WTC11 (cell line): Measurements from ENCODE around the gene ZFPM1. TPM values are rescaled to one million over a fixed set of nuclear protein-coding genes. Genes with fewer than 3 reads are reported as not detected.

Source experiments
- ATF1 ChIP-seq: sonication (generic); formaldehyde crosslinking; IDR thresholded peaks from 2 replicates; pipeline ENCODE4 v1.8.1; 2023; ENCODE audit warnings: mild to moderate bottlenecking, moderate library complexity, missing genetic modification reagents
- ELF4 ChIP-seq: sonication (generic); formaldehyde crosslinking; IDR thresholded peaks from 2 replicates; pipeline ENCODE4 v1.8.1; 2022; ENCODE audit warnings: low read depth, mild to moderate bottlenecking, moderate library complexity, missing genetic modification reagents
- EMX1 ChIP-seq: fragments of 250-450 bp; sonication (Bioruptor Pico); IDR thresholded peaks from 2 replicates; pipeline ENCODE4 v1.8.0; 2021; ENCODE audit warnings: mild to moderate bottlenecking
- ESRRA ChIP-seq: sonication (generic); formaldehyde crosslinking; IDR thresholded peaks from 2 replicates; pipeline ENCODE4 v1.8.1; 2022; ENCODE audit warnings: mild to moderate bottlenecking, missing genetic modification reagents, borderline replicate concordance
- FOXK1 ChIP-seq: sonication (generic); formaldehyde crosslinking; IDR thresholded peaks from 2 replicates; pipeline ENCODE4 v1.8.0; 2022; ENCODE audit warnings: mild to moderate bottlenecking, moderate library complexity, missing genetic modification reagents
- FOXP1 ChIP-seq: sonication (generic); formaldehyde crosslinking; IDR thresholded peaks from 2 replicates; pipeline ENCODE4 v1.8.0; 2022; ENCODE audit warnings: missing genetic modification reagents, mild to moderate bottlenecking, moderate library complexity, borderline replicate concordance
- GABPB1 ChIP-seq: sonication (generic); formaldehyde crosslinking; IDR thresholded peaks from 2 replicates; pipeline ENCODE4 v1.8.1; 2023; ENCODE audit warnings: mild to moderate bottlenecking, missing genetic modification reagents
- HMGA2 ChIP-seq: fragments of 250-450 bp; sonication (Bioruptor Pico); IDR thresholded peaks from 2 replicates; pipeline ENCODE4 v1.4.0; 2021; ENCODE audit warnings: mild to moderate bottlenecking, moderate library complexity
- JAZF1 ChIP-seq: fragments of 250-450 bp; sonication (Bioruptor Pico); IDR thresholded peaks from 2 replicates; pipeline ENCODE4 v1.9.0; 2021; ENCODE audit warnings: moderate library complexity, mild to moderate bottlenecking, inconsistent platforms
- NFYB ChIP-seq: sonication (generic); formaldehyde crosslinking; conservative IDR thresholded peaks from 2 replicates; pipeline ENCODE4 v1.8.0; 2022; ENCODE audit warnings: low read depth, missing genetic modification reagents
- NR1H2 ChIP-seq: sonication (generic); formaldehyde crosslinking; IDR thresholded peaks from 2 replicates; pipeline ENCODE4 v1.9.0; 2021; ENCODE audit warnings: mild to moderate bottlenecking, moderate library complexity, missing genetic modification reagents
- PRRX2 ChIP-seq: fragments of 250-450 bp; sonication (Bioruptor Pico); IDR thresholded peaks from 2 replicates; pipeline ENCODE4 v1.8.0; 2021; ENCODE audit warnings: mild to moderate bottlenecking
- RELA ChIP-seq: sonication (generic); formaldehyde crosslinking; IDR thresholded peaks from 2 replicates; pipeline ENCODE4 v1.8.1; 2022; ENCODE audit warnings: missing genetic modification reagents, mild to moderate bottlenecking, borderline replicate concordance
- SMAD4 ChIP-seq: sonication (generic); formaldehyde crosslinking; IDR thresholded peaks from 2 replicates; pipeline ENCODE4 v1.8.0; 2022; ENCODE audit warnings: mild to moderate bottlenecking, missing genetic modification reagents
- SOX15 ChIP-seq: fragments of 250-450 bp; sonication (Bioruptor Pico); IDR thresholded peaks from 2 replicates; pipeline ENCODE4 v1.9.0; 2021; ENCODE audit warnings: mild to moderate bottlenecking
- TEAD1 ChIP-seq: sonication (generic); formaldehyde crosslinking; IDR thresholded peaks from 2 replicates; pipeline ENCODE4 v1.8.0; 2022; ENCODE audit warnings: mild to moderate bottlenecking, missing genetic modification reagents
- TP53 ChIP-seq: sonication (generic); formaldehyde crosslinking; IDR thresholded peaks from 2 replicates; pipeline ENCODE4 v1.8.1; 2023; ENCODE audit warnings: mild to moderate bottlenecking, missing genetic modification reagents
- ZNF232 ChIP-seq: sonication (generic); formaldehyde crosslinking; IDR thresholded peaks from 2 replicates; pipeline ENCODE4 v1.8.0; 2022; ENCODE audit warnings: mild to moderate bottlenecking, missing genetic modification reagents
- ZNF263 ChIP-seq: sonication (generic); formaldehyde crosslinking; IDR thresholded peaks from 2 replicates; pipeline ENCODE4 v1.8.1; 2022; ENCODE audit warnings: low read depth, mild to moderate bottlenecking, moderate library complexity, missing genetic modification reagents
- total RNA-seq: library from RNA; stranded (reverse); gene quantifications from 3 replicates; pipeline ENCODE4 v1.2.3, GENCODE V29; 2021
- TF ChIP-seq, protein P1 (sequence below): fragments of 250-450 bp; sonication (Bioruptor Pico); IDR thresholded peaks from 2 replicates; pipeline ENCODE4 v1.9.0; 2021; ENCODE audit warnings: mild to moderate bottlenecking, borderline replicate concordance
- TF ChIP-seq, protein P2 (sequence below): sonication (generic); formaldehyde crosslinking; IDR thresholded peaks from 2 replicates; pipeline ENCODE4 v1.8.1; 2023; ENCODE audit warnings: mild to moderate bottlenecking, moderate library complexity, missing genetic modification reagents
- TF ChIP-seq, protein P3 (sequence below): fragments of 250-450 bp; sonication (Bioruptor Pico); IDR thresholded peaks from 2 replicates; pipeline ENCODE4 v2.1.2; 2022; ENCODE audit warnings: mild to moderate bottlenecking, moderate library complexity
- TF ChIP-seq, protein P4 (sequence below): sonication (generic); formaldehyde crosslinking; IDR thresholded peaks from 2 replicates; pipeline ENCODE4 v1.8.1; 2023; ENCODE audit warnings: mild to moderate bottlenecking, missing genetic modification reagents, moderate library complexity
- TF ChIP-seq, protein P5 (sequence below): sonication (generic); formaldehyde crosslinking; IDR thresholded peaks from 2 replicates; pipeline ENCODE4 v1.8.0; 2022; ENCODE audit warnings: mild to moderate bottlenecking, missing genetic modification reagents
- TF ChIP-seq, protein P6 (sequence below): sonication (generic); formaldehyde crosslinking; IDR thresholded peaks from 2 replicates; pipeline ENCODE4 v1.8.1; 2022; ENCODE audit warnings: low read depth, mild to moderate bottlenecking, moderate library complexity, missing genetic modification reagents, borderline replicate concordance
- TF ChIP-seq, protein P7 (sequence below): sonication (generic); formaldehyde crosslinking; IDR thresholded peaks from 2 replicates; pipeline ENCODE4 v1.8.0; 2023; ENCODE audit warnings: missing genetic modification reagents

The ZFPM1 gene
- total RNA-seq, 1 experiment from 2014 or later: 9.3 TPM

DNA sequence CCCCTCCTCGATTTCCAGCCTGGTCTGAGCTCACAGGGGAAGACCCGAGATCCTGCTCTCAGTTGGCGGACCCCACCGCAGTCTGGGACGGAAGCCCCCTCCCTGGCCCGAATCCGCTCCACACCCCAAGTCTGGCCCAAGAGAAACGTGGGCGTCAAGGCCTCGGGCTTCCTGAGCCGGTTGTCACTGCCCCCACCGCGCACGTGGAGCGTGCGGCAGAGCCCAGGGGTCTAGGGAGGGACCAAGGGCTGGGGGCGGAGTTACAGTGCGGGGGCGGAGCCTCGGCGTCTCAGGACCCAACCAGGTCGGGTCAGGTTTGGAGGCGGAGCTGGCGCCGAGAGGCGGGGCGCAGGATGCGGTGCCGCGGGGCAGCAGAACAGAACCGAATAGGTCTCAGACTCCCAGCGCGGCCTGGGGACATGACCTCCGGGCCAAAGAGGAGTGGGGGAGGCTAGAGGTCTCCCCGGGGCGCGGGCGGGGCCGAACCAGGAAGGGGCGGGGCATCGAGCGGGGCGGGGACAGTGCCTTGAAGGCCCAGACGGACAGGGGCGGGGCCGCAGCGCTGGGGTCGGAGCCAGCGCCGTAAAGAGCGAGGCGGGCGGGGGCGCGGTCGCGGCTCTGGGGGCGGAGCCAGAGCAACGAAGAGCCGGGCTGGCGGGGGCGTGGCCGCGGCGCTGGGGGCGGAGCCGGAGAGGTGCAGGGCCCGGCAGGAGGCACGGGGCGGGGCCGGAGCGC is 431 bp upstream of the ZFPM1 start (continued):
- TF ChIP-seq, protein P1, sequence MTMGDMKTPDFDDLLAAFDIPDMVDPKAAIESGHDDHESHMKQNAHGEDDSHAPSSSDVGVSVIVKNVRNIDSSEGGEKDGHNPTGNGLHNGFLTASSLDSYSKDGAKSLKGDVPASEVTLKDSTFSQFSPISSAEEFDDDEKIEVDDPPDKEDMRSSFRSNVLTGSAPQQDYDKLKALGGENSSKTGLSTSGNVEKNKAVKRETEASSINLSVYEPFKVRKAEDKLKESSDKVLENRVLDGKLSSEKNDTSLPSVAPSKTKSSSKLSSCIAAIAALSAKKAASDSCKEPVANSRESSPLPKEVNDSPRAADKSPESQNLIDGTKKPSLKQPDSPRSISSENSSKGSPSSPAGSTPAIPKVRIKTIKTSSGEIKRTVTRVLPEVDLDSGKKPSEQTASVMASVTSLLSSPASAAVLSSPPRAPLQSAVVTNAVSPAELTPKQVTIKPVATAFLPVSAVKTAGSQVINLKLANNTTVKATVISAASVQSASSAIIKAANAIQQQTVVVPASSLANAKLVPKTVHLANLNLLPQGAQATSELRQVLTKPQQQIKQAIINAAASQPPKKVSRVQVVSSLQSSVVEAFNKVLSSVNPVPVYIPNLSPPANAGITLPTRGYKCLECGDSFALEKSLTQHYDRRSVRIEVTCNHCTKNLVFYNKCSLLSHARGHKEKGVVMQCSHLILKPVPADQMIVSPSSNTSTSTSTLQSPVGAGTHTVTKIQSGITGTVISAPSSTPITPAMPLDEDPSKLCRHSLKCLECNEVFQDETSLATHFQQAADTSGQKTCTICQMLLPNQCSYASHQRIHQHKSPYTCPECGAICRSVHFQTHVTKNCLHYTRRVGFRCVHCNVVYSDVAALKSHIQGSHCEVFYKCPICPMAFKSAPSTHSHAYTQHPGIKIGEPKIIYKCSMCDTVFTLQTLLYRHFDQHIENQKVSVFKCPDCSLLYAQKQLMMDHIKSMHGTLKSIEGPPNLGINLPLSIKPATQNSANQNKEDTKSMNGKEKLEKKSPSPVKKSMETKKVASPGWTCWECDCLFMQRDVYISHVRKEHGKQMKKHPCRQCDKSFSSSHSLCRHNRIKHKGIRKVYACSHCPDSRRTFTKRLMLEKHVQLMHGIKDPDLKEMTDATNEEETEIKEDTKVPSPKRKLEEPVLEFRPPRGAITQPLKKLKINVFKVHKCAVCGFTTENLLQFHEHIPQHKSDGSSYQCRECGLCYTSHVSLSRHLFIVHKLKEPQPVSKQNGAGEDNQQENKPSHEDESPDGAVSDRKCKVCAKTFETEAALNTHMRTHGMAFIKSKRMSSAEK (CRISPR knock-in tag): no peak
- TF ChIP-seq ELF4 (CRISPR knock-in tag) (peak; percentile 75; the same call in 1 of the 2 replicates), SOX15 (CRISPR knock-in tag) (no peak), ZNF263 (CRISPR knock-in tag) (peak; percentile 54; the same call in 1 of the 2 replicates), JAZF1 (CRISPR knock-in tag) (no peak), TEAD1 (CRISPR knock-in tag) (peak; percentile 98), FOXK1 (CRISPR knock-in tag) (peak; percentile 93), EMX1 (CRISPR knock-in tag) (no peak), RELA (peak; percentile 96), NFYB (CRISPR knock-in tag) (peak; percentile 46), GABPB1 (CRISPR knock-in tag) (peak; percentile 78; the same call in 1 of the 2 replicates), HMGA2 (CRISPR knock-in tag) (no peak), ATF1 (CRISPR knock-in tag) (peak; percentile 90), ESRRA (CRISPR knock-in tag) (peak; percentile 88), TP53 (CRISPR knock-in tag) (peak; percentile 83; the same call in 1 of the 2 replicates), PRRX2 (CRISPR knock-in tag) (no peak), ZNF232 (CRISPR knock-in tag) (peak; percentile 97), NR1H2 (0 out of 2 replicates have a peak, but pooled peaks have one; percentile 66), SMAD4 (CRISPR knock-in tag) (no peak), FOXP1 (CRISPR knock-in tag) (peak; percentile 99)
- TF ChIP-seq, protein P2, sequence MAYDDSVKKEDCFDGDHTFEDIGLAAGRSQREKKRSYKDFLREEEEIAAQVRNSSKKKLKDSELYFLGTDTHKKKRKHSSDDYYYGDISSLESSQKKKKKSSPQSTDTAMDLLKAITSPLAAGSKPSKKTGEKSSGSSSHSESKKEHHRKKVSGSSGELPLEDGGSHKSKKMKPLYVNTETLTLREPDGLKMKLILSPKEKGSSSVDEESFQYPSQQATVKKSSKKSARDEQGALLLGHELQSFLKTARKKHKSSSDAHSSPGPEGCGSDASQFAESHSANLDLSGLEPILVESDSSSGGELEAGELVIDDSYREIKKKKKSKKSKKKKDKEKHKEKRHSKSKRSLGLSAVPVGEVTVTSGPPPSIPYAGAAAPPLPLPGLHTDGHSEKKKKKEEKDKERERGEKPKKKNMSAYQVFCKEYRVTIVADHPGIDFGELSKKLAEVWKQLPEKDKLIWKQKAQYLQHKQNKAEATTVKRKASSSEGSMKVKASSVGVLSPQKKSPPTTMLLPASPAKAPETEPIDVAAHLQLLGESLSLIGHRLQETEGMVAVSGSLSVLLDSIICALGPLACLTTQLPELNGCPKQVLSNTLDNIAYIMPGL (CRISPR knock-in tag): peak; percentile 85; the same call in 1 of the 2 replicates
- TF ChIP-seq, protein P3, sequence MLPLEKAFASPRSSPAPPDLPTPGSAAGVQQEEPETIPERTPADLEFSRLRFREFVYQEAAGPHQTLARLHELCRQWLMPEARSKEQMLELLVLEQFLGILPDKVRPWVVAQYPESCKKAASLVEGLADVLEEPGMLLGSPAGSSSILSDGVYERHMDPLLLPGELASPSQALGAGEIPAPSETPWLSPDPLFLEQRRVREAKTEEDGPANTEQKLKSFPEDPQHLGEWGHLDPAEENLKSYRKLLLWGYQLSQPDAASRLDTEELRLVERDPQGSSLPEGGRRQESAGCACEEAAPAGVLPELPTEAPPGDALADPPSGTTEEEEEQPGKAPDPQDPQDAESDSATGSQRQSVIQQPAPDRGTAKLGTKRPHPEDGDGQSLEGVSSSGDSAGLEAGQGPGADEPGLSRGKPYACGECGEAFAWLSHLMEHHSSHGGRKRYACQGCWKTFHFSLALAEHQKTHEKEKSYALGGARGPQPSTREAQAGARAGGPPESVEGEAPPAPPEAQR (CRISPR knock-in tag): no peak
- TF ChIP-seq, protein P4, sequence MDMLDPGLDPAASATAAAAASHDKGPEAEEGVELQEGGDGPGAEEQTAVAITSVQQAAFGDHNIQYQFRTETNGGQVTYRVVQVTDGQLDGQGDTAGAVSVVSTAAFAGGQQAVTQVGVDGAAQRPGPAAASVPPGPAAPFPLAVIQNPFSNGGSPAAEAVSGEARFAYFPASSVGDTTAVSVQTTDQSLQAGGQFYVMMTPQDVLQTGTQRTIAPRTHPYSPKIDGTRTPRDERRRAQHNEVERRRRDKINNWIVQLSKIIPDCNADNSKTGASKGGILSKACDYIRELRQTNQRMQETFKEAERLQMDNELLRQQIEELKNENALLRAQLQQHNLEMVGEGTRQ (CRISPR knock-in tag): peak; percentile 72
- TF ChIP-seq, protein P5, sequence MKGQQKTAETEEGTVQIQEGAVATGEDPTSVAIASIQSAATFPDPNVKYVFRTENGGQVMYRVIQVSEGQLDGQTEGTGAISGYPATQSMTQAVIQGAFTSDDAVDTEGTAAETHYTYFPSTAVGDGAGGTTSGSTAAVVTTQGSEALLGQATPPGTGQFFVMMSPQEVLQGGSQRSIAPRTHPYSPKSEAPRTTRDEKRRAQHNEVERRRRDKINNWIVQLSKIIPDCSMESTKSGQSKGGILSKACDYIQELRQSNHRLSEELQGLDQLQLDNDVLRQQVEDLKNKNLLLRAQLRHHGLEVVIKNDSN (CRISPR knock-in tag): peak; percentile 83
- TF ChIP-seq, protein P6, sequence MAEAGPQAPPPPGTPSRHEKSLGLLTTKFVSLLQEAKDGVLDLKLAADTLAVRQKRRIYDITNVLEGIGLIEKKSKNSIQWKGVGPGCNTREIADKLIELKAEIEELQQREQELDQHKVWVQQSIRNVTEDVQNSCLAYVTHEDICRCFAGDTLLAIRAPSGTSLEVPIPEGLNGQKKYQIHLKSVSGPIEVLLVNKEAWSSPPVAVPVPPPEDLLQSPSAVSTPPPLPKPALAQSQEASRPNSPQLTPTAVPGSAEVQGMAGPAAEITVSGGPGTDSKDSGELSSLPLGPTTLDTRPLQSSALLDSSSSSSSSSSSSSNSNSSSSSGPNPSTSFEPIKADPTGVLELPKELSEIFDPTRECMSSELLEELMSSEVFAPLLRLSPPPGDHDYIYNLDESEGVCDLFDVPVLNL: peak; percentile 69; the same call in 1 of the 2 replicates
- TF ChIP-seq, protein P7, sequence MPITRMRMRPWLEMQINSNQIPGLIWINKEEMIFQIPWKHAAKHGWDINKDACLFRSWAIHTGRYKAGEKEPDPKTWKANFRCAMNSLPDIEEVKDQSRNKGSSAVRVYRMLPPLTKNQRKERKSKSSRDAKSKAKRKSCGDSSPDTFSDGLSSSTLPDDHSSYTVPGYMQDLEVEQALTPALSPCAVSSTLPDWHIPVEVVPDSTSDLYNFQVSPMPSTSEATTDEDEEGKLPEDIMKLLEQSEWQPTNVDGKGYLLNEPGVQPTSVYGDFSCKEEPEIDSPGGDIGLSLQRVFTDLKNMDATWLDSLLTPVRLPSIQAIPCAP (CRISPR knock-in tag): peak; percentile 91
